Stimulated activated naive CD8-positive, alpha-beta T cell treated with anti-CD3 and anti-CD28 coated beads, Interleukin-15, Interleukin-2, amounts not matched to agents 100 ng/mL and 50 ng/mL, for 24 hours (primary cell): ENCODE measurements around the gene AUTS2.

Source experiments
- H3K27ac Mint-ChIP-seq: one replicate; pipeline ENCODE4 v1.8.0; 2021; ENCODE audit warnings: mild to moderate bottlenecking, mixed read lengths
- H3K27me3 Mint-ChIP-seq: one replicate; pipeline ENCODE4 v1.8.0; 2021; ENCODE audit warnings: mixed read lengths
- H3K36me3 Mint-ChIP-seq: one replicate; pipeline ENCODE4 v1.8.0; 2021; ENCODE audit warnings: low read depth, mixed read lengths
- H3K4me1 Mint-ChIP-seq: one replicate; pipeline ENCODE4 v1.8.0; 2021; ENCODE audit warnings: low read depth, mixed read lengths
- H3K4me3 Mint-ChIP-seq: one replicate; pipeline ENCODE4 v1.8.0; 2021; ENCODE audit warnings: mild to moderate bottlenecking, mixed read lengths
- H3K9me3 Mint-ChIP-seq: one replicate; pipeline ENCODE4 v1.8.0; 2021; ENCODE audit warnings: mixed read lengths

The AUTS2 gene

DNA sequence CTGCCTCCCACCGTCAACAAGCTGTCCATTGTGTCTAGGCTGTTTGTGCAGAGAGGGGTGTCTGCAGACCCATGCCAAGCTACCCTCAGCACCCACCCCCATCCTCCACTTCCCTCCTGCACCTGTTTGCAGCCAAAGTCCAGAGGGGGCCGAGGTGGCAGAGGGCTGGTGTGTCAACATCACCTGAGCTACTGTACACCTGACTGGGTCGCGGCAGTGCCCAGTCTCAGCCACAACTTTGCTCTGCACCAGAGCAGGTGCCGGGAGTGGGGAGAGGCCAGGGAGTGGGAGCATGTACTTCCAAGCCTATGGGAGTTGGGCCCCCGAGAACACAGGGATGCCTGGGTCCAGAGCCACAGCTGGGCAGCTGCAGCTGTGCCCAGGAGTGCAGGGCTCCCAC lies 93.1 kb downstream of the AUTS2 start:
- Mint-ChIP-seq H3K27ac (no peak overlapping the region), H3K4me1 (peaks cover 12% of the 10 kb centered on the region), H3K36me3 (no peaks in the 10 kb centered on the region), H3K9me3 (no peaks in the 10 kb centered on the region), H3K27me3 (no peaks in the 10 kb centered on the region), H3K4me3 (no peak overlapping the region)

- H3K36me3 Mint-ChIP-seq = no peaks in the 10 kb centered on the region
- no peaks in the 10 kb centered on the region for H3K9me3 Mint-ChIP-seq
- no peaks in the 10 kb centered on the region for H3K27me3 Mint-ChIP-seq
Measured at GRCh38 chr7:69691734-69692133, 93.5 kb downstream of the AUTS2 start.

DNA sequence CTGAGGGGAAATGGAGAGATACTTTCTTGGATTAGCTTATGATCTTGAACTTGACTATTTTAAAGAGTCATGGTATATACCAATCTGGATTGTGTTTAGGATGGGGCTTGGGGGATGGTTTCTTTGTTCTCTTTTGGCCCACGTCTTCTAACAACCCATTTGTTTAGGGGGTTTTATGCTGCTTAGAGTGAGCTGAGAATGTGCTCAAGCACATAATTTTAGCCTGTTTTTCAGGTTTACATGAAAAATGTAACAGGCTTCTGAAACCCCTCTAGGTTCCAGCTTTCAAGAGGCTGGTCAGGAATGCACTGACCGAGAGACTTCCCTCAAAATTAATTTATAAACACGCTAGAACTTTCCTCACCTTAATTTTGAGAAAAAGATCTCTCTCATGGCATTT lies 94.3 kb downstream of the AUTS2 start:
- Mint-ChIP-seq H3K9me3 (no peaks in the 10 kb centered on the region), H3K4me3 (no peak overlapping the region), H3K27me3 (peaks cover under 1% of the 10 kb centered on the region), H3K27ac (no peak overlapping the region), H3K36me3 (no peaks in the 10 kb centered on the region), H3K4me1 (peaks cover 17% of the 10 kb centered on the region)

More at GRCh38 chr7:69691734-69692133, 93.5 kb downstream of the AUTS2 start:
- Mint-ChIP-seq H3K27ac (no peak overlapping the region), H3K4me1 (peaks cover 16% of the 10 kb centered on the region), H3K4me3 (no peak overlapping the region)

DNA sequence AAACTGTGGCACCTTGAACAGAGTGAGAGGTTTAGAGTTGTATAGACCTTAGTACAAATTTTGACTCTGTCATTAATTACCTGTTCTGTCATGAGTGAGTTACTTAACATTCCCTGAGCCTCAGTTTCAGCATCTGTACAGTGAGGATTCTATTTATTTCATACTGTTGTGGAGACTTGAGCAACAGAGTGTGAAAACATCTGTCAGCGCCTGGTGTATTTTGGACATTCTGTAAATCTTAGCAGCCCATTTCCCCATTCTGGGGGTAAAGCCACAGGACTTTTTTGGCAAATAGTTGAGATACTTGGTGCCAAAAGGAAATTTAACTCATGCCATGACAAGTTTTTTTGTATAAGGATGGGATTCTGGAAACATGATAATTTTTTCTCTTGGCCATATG lies 94.8 kb downstream of the AUTS2 start:
- Mint-ChIP-seq H3K27ac (no peak overlapping the region), H3K4me1 (peaks cover 22% of the 10 kb centered on the region), H3K4me3 (no peak overlapping the region), H3K9me3 (no peaks in the 10 kb centered on the region), H3K27me3 (peaks cover 4% of the 10 kb centered on the region), H3K36me3 (no peaks in the 10 kb centered on the region)

GRCh38 chr7:69696054-69696591 lies 97.8 kb downstream of the AUTS2 start:
- Mint-ChIP-seq H3K27me3 (peaks cover 4% of the 10 kb centered on the region), H3K4me3 (peak overlapping the region; percentile 15)

DNA sequence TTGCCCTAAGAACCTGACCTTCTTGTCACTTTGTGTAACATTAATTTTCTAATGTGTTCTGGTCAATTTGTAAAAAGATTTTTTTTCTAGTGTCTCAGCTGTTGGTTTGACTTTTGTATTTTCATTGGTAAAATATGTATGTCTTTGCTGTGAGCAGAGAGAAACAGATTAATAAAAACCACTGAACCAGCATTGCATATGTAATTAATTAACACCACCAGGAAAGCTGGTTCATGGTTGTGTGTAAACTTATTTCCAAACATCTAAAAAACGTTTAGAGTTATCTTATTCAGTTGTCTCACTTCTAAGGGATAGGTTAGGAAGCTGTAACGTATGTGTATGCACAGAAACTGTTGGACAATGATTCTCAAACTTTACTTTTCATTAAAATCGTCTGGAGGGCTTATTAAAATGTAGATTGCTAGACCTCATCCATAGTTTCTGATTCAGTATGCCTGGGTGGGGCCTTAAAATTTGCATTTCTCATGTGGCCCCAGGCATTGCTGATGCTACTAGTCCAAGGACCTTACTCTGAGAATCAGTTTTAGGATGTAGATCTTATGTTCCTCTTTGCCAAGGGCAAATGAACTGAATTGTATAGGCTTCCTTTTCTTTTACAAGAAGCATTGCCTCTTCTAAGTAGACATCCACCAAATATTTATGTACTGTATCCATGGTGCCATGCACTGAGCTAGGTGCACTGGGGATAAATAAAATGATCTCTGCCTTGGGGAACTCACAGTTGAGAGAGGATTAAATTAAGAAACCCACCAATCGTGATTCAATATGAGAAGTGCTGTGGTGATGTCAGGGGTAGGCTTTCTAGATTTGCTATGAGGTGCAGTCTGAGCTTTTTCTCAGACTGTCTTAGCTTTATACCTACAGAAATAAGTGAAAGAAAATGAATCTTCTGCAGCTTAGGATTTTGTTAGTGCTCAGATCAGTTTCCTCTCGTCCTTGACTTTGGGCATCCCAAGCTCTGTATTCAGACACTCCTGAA lies 98.7 kb downstream of the AUTS2 start:
- H3K4me3 Mint-ChIP-seq = no peak overlapping the region
- H3K36me3 Mint-ChIP-seq = no peaks in the 10 kb centered on the region
- H3K27ac Mint-ChIP-seq = no peak overlapping the region
- peaks cover 4% of the 10 kb centered on the region for H3K27me3 Mint-ChIP-seq
- H3K9me3 Mint-ChIP-seq = no peaks in the 10 kb centered on the region
- peaks cover 26% of the 10 kb centered on the region for H3K4me1 Mint-ChIP-seq

More at GRCh38 chr7:69696054-69696591, 97.8 kb downstream of the AUTS2 start:
- Mint-ChIP-seq H3K4me1 (peaks cover 26% of the 10 kb centered on the region), H3K36me3 (no peaks in the 10 kb centered on the region), H3K9me3 (no peaks in the 10 kb centered on the region), H3K27ac (no peak overlapping the region)

GRCh38 chr7:69698109-69698825 lies 100.0 kb downstream of the AUTS2 start:
- Mint-ChIP-seq H3K4me3 (no peak overlapping the region), H3K27me3 (peaks cover 4% of the 10 kb centered on the region), H3K36me3 (no peaks in the 10 kb centered on the region), H3K4me1 (peaks cover 25% of the 10 kb centered on the region), H3K27ac (no peak overlapping the region), H3K9me3 (no peaks in the 10 kb centered on the region)

GRCh38 chr7:69699931-69700330 lies 101.7 kb downstream of the AUTS2 start:
- Mint-ChIP-seq H3K4me3 (no peak overlapping the region), H3K36me3 (no peaks in the 10 kb centered on the region), H3K4me1 (peaks cover 25% of the 10 kb centered on the region), H3K27me3 (peaks cover 4% of the 10 kb centered on the region), H3K9me3 (no peaks in the 10 kb centered on the region), H3K27ac (no peak overlapping the region)

- H3K4me3 Mint-ChIP-seq = no peak overlapping the region
Measured at GRCh38 chr7:69700331-69700730, 102.1 kb downstream of the AUTS2 start.

DNA sequence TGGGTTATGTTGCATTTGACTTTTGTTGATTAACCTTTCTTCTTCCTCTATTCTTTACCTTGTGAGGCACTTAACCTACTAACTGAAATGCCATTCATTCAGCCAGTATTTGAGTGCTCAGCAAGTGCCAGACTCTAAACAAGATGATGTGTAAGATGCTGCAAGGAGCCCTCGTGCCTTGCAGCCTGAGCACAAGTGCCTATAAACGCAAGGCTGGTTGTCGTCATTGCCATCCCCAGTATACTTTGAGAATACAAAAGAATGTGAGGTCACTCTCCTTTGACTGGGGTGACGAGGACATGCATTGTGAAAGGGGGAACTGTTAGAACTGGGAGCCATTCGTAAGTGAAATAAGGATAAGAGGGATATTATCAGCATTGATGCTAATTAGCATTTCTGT lies 103.0 kb downstream of the AUTS2 start:
- Mint-ChIP-seq H3K36me3 (no peaks in the 10 kb centered on the region), H3K27ac (no peak overlapping the region), H3K4me3 (no peak overlapping the region), H3K27me3 (peaks cover 4% of the 10 kb centered on the region), H3K9me3 (no peaks in the 10 kb centered on the region), H3K4me1 (peaks cover 17% of the 10 kb centered on the region)

More at GRCh38 chr7:69700331-69700730, 102.1 kb downstream of the AUTS2 start:
- Mint-ChIP-seq H3K27ac (no peak overlapping the region), H3K27me3 (peaks cover 4% of the 10 kb centered on the region), H3K9me3 (no peaks in the 10 kb centered on the region), H3K4me1 (peaks cover 25% of the 10 kb centered on the region), H3K36me3 (no peaks in the 10 kb centered on the region)

DNA sequence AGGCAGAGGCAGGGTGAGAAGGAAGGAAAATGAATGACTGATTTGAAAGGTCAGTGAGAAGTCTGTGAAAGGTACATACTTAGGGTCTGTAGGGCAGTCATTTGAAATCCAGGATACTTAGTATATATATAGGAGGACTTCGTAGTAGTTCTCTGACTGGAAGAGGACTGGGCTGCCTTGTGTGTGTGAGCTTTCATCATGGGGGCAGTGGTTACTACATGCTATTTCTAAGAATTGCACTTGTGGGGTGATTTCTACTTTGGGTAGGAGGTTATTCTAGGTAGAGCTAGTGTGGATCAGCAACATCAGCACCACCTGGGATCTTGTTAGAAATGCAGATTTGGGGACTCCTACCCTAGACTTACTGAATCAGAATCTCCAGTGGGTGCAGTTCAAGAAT lies 104.1 kb downstream of the AUTS2 start:
- Mint-ChIP-seq H3K36me3 (no peaks in the 10 kb centered on the region), H3K4me1 (peaks cover 12% of the 10 kb centered on the region), H3K27me3 (peaks cover 4% of the 10 kb centered on the region), H3K27ac (no peak overlapping the region), H3K4me3 (no peak overlapping the region), H3K9me3 (no peaks in the 10 kb centered on the region)

DNA sequence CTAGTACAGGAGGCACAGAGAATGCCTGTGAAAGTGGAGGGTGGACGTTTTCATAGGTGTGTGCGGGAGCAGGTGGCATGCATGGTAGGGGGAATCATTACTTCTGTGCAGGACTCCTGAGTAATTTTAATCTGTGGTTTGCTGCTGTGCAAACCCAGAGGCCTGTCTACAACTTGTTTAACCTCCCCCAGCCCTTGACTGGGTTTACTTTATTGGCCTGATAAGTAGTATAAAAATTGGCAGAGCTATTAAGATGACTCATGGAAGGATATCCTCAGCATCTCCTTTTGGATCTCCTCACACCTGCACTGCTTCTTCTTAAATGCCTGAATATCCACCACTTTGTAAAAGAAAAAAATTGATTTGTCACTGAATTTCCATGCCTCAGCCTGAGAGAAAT lies 104.8 kb downstream of the AUTS2 start:
- Mint-ChIP-seq H3K9me3 (no peaks in the 10 kb centered on the region), H3K4me1 (peaks cover 6% of the 10 kb centered on the region), H3K27me3 (no peaks in the 10 kb centered on the region), H3K36me3 (no peaks in the 10 kb centered on the region), H3K4me3 (no peak overlapping the region), H3K27ac (no peak overlapping the region)

GRCh38 chr7:69706070-69706469 lies 107.8 kb downstream of the AUTS2 start:
- no peaks in the 10 kb centered on the region for H3K27me3 Mint-ChIP-seq
- no peaks in the 10 kb centered on the region for H3K36me3 Mint-ChIP-seq
- no peak overlapping the region for H3K4me3 Mint-ChIP-seq
- H3K9me3 Mint-ChIP-seq = no peaks in the 10 kb centered on the region
- H3K4me1 Mint-ChIP-seq = peaks cover 3% of the 10 kb centered on the region
- no peak overlapping the region for H3K27ac Mint-ChIP-seq

- no peaks in the 10 kb centered on the region for H3K36me3 Mint-ChIP-seq
- H3K4me3 Mint-ChIP-seq = no peak overlapping the region
- H3K27ac Mint-ChIP-seq = no peak overlapping the region
- H3K4me1 Mint-ChIP-seq = peaks cover 2% of the 10 kb centered on the region
- H3K9me3 Mint-ChIP-seq = no peaks in the 10 kb centered on the region
- H3K27me3 Mint-ChIP-seq = no peaks in the 10 kb centered on the region
Measured at GRCh38 chr7:69708857-69709256, 110.6 kb downstream of the AUTS2 start.
